HFFc6 (cell line): ENCODE data around the gene TLDC2. TPM values are rescaled to one million over a fixed set of nuclear protein-coding genes. Genes with fewer than 3 reads are reported as not detected.

Experiments used
- DNase-seq: peaks from one replicate; pipeline ENCODE4 v3.0.0-alpha.2; 2018
- H3K27ac Mint-ChIP-seq: 2 replicates; pipeline ENCODE4 v1.8.0; 2020; ENCODE audit warnings: mild to moderate bottlenecking, mixed read lengths
- H3K27me3 Mint-ChIP-seq: 2 replicates; pipeline ENCODE4 v1.8.0; 2021; ENCODE audit warnings: mild to moderate bottlenecking, moderate library complexity, mixed read lengths; ENCODE audit not compliant: insufficient read depth
- H3K36me3 Mint-ChIP-seq: 2 replicates; pipeline ENCODE4 v1.8.0; 2021; ENCODE audit warnings: low read depth, mixed read lengths
- H3K4me1 Mint-ChIP-seq: 2 replicates; pipeline ENCODE4 v1.8.0; 2020; ENCODE audit warnings: low read depth, mixed read lengths
- H3K4me3 Mint-ChIP-seq: 2 replicates; pipeline ENCODE4 v1.8.0; 2020; ENCODE audit warnings: mild to moderate bottlenecking, moderate library complexity, mixed read lengths
- H3K9me3 Mint-ChIP-seq: 2 replicates; pipeline ENCODE4 v1.8.0; 2020; ENCODE audit warnings: mild to moderate bottlenecking, mixed read lengths
- CTCF ChIP-seq: fragments of 200-600 bp; sonication (generic); IDR thresholded peaks from 2 replicates; pipeline ENCODE4 v1.5.0; 2021; ENCODE audit warnings: antibody characterized with exemption, mild to moderate bottlenecking
- total RNA-seq, 6 experiments: library from RNA; stranded (reverse); fragmentation: NEBNext Ultra II Directional; extraction: Animal tissue kit (Norgen Biotek cat#: 25700); gene quantifications; 2 replicates in 1 of 6; 3 replicates in 5 of 6; pipeline ENCODE4 v1.2.3, GENCODE V29; 2021

The TLDC2 gene
- total RNA-seq, 6 experiments from 2014 or later, result 0.17 to 0.55 (median 0.39) TPM

GRCh38 chr20:36886859-36887751 is 11.2 kb downstream of the TLDC2 start:
- Mint-ChIP-seq H3K4me1 (peaks cover 15% of the 10 kb centered on the region), H3K27me3 (peaks cover 2% of the 10 kb centered on the region), H3K4me3 (peak overlapping the region; percentile 81), H3K9me3 (no peaks in the 10 kb centered on the region), H3K27ac (peak overlapping the region; percentile 73), H3K36me3 (no peaks in the 10 kb centered on the region)
- peak; percentile 98 for TF ChIP-seq CTCF
- peak; percentile 57 for DNase-seq

GRCh38 chr20:36887752-36888090 is 11.8 kb downstream of the TLDC2 start:
- Mint-ChIP-seq H3K27ac (peak overlapping the region; percentile 73), H3K4me3 (peak overlapping the region; percentile 81), H3K4me1 (peaks cover 15% of the 10 kb centered on the region), H3K9me3 (no peaks in the 10 kb centered on the region), H3K27me3 (peaks cover 2% of the 10 kb centered on the region; the same call in 1 of the 2 replicates), H3K36me3 (no peaks in the 10 kb centered on the region)
- DNase-seq, result no peak
- TF ChIP-seq CTCF, result no peak

DNA sequence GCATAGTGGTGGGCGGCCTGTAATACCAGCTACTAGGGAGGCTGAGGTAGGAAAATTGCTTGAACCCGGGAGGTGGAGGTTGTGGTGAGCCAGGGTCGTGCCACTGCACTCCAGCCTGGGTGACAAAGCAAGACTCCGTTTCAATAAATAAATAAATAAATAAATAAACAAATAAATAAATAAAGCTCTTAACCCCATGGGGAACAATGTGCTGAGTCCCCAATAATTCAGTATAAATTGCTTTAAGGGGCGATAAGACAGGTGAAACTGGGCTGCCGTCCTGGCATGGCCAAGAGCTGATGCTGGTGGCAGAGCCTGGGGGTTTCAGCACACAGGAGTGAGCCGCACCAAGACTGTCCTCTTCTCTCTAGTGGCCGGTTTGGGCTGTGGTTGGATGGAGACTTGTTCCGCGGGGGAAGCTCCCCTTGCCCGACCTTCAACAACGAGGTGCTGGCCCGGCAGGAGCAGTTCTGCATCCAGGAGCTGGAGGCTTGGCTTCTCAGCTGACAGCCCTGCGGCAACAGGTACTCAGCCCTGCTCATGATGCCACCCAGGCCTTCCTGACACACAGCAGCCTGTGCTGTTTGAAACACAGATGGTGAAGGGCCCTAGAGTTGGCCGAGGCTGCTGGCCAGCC is 13.1 kb downstream of the TLDC2 start:
- Mint-ChIP-seq H3K27me3 (no peaks in the 10 kb centered on the region), H3K4me3 (no peak overlapping the region), H3K9me3 (no peaks in the 10 kb centered on the region), H3K36me3 (no peaks in the 10 kb centered on the region), H3K4me1 (peaks cover 15% of the 10 kb centered on the region), H3K27ac (no peak overlapping the region)
- TF ChIP-seq CTCF, result no peak
- no peak for DNase-seq

- DNase-seq, result no peak
- Mint-ChIP-seq H3K4me1 (peaks cover 15% of the 10 kb centered on the region), H3K27ac (no peak overlapping the region), H3K36me3 (no peaks in the 10 kb centered on the region), H3K27me3 (no peaks in the 10 kb centered on the region), H3K9me3 (no peaks in the 10 kb centered on the region), H3K4me3 (no peak overlapping the region)
- TF ChIP-seq CTCF, result no peak
Observed at GRCh38 chr20:36890586-36890985, 14.6 kb downstream of the TLDC2 start.

DNA sequence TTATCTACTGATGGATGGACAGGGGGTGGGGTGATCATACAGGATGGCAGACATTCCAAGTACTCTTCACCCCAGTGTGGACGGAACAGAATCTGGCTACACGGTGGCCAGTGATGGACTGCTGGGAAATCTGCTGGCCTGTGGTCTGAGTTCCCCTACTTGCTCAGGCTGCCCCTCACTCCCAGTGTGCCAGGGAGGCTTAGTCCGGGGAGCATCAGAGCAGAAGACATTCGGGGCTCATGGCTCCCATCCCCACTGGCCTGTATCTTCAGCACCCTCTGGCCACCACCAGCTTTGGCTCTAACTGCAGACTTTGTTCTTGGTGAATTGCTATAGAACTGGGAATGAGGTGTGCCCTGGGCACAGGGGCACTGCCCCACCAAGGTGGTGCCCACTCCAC is 15.3 kb downstream of the TLDC2 start:
- Mint-ChIP-seq H3K9me3 (no peaks in the 10 kb centered on the region), H3K4me1 (peaks cover 15% of the 10 kb centered on the region), H3K4me3 (no peak overlapping the region), H3K27me3 (no peaks in the 10 kb centered on the region), H3K36me3 (no peaks in the 10 kb centered on the region), H3K27ac (no peak overlapping the region)
- no peak for TF ChIP-seq CTCF
- no peak for DNase-seq
